Right ventricle myocardium inferior (tissue), 1 donor: ENCODE data around the gene ZBTB20. TPM values are rescaled to one million over a fixed set of nuclear protein-coding genes. Genes with fewer than 3 reads are reported as not detected.
"Not testable (repeated sequence)": the region's sequence is repeated elsewhere in the genome, so short reads cannot be mapped to it uniquely, and the experiment has no call there.

Experiments
- ATAC-seq: fragments of 200-7000 bp; cut with Tn5 transposase; one replicate; pipeline ENCODE4 v1.9.1; 2020; ENCODE audit warnings: mild to moderate bottlenecking, moderate library complexity
- DNase-seq: peaks from one replicate; pipeline ENCODE4 v3.0.0; 2021; ENCODE audit errors: missing footprints
- intact Hi-C: fragments of 100-400 bp; cut with DNase I; formaldehyde crosslinking; loops from one replicate; pipeline ENCODE4 v1.11.0; 2022
- total RNA-seq: library from RNA; stranded (reverse); fragmentation: NEBNext Ultra II Directional; extraction: Animal tissue kit (Norgen Biotek cat#: 25700); gene quantifications from one replicate; pipeline ENCODE4 v1.2.1, GENCODE V29; 2021
- donor health status: DM: no; HTN: yes; CAD: no; lungs with severe emphysema.

ZBTB20 gene
- total RNA-seq, 1 donor from 2014 or later = 55.7 TPM

DNA sequence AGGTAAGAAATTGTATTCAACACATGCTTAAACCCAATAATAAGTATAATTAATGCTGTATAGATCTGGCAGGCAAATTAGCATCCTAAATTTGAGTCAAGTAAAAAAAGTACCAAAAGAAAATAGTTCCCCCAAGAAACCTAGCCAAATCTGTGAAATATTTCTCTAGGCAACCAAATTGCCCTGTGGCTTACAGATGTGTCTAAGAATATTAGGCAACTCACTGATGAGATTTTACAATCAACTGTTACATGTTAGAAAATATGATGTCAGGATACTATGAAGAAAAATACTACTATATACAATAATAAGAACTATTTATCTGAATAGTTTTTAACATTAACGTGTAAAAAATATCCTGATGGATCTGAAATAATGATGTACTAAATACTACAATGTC is 456.2 kb downstream of the ZBTB20 start:
- intact Hi-C loops = no loop called here
- DNase-seq (no peak), ATAC-seq (no peak)

GRCh38 chr3:114687151-114687550 is 459.9 kb downstream of the ZBTB20 start:
- intact Hi-C loops = no loop called here
- no peak for ATAC-seq
- DNase-seq = no peak

GRCh38 chr3:114686621-114687020 is 460.5 kb downstream of the ZBTB20 start:
- DNase-seq (no peak), ATAC-seq (peak; percentile 69)
- intact Hi-C loops = no loop called here

GRCh38 chr3:114685161-114685560 is 461.9 kb downstream of the ZBTB20 start:
- no peak for ATAC-seq
- intact Hi-C loops = no loop called here

DNA sequence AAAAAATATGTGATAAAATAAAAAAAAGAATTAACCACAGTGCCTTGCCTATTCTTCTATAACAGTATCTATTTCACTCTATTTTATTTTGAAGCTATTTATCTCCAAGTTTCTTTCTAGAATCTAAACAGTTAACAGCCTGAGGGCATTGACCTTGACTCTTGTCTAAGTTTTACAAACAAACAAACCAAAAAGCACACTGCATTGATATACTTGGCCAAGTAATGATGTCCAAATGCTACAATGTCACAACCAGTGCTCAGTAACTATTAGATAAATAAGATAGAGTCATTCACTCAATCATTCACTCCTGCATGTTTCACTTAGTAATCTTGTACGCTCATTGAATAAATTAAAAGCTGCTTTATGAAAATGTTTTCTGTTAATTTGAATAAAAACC is 466.8 kb downstream of the ZBTB20 start:
- no peak for ATAC-seq
- intact Hi-C loops = no loop called here
- DNase-seq = no peak

More at GRCh38 chr3:114685161-114685560, 461.9 kb downstream of the ZBTB20 start:
- DNase-seq = no peak

GRCh38 chr3:114679773-114680172 is 467.3 kb downstream of the ZBTB20 start:
- ATAC-seq, DNase-seq, intact Hi-C loops: not testable (repeated sequence)

GRCh38 chr3:114675104-114675503 is 472.0 kb downstream of the ZBTB20 start:
- DNase-seq = no peak
- ATAC-seq = no peak
- intact Hi-C loops = no loop called here

GRCh38 chr3:114674036-114674435 is 473.1 kb downstream of the ZBTB20 start:
- intact Hi-C loops = no loop called here
- no peak for DNase-seq

GRCh38 chr3:114673481-114673880 is 473.6 kb downstream of the ZBTB20 start:
- no peak for DNase-seq
- ATAC-seq = no peak
- intact Hi-C loops = no loop called here

More at GRCh38 chr3:114674036-114674435, 473.1 kb downstream of the ZBTB20 start:
- no peak for ATAC-seq

GRCh38 chr3:114672692-114673447 is 474.2 kb downstream of the ZBTB20 start:
- no peak for DNase-seq
- intact Hi-C loops = no loop called here
- no peak for ATAC-seq

DNA sequence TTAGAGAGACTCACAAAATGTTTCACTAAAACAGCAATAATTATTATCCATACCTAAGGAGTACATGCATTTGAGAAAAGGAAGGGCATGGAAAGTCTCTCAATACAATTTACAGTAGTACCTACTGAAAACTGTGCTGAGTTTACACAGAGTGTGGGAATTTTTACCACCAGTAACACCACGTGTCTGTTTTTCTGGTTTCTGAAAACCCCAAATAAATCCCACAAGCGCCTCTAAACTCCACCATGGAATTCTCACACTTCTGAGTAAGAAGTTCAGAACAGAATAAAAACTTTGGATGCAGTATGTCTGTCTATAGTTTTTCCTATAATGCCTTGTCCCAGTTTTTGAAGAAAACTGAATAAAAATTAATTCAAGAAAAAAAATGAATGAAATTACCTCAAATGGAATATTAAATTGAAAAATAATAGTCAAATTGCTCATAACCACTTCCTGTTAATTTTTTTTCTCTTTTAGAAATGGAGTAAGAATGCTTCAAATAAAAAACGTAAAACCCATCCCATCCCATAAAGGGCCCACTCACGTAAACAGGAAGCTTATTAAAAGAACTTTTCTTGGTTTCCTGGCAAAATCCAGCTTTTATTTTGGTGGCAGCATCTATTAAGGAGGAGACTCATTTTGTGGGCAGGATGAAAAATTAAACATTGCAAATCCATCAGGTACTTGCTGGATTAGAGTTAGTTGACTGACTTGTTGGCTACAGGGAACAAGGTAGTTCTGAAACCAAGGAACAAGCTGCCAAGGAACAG is 475.2 kb downstream of the ZBTB20 start:
- DNase-seq (no peak), ATAC-seq (no peak)
- intact Hi-C loops = no loop called here

DNA sequence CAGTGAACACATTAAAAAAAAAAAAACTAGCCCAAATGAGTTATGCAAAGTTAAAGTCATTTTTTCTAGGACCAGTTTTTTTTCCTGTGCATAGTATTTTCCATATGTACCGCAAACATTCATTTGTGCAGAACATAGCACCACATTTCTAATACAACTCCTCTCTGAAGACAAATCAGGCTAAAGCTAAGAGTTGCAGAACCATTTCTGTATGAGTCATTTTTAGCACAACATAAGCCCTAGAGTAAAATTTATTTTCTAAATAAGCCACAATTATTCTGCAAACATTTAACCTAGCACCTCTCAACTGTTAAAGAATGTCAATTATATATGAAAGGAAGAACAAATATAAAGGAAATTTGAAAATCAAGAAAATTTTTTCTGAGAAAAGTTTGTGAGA is 477.5 kb downstream of the ZBTB20 start:
- intact Hi-C loops = no loop called here
- ATAC-seq (no peak), DNase-seq (no peak)

GRCh38 chr3:114668099-114668498 is 479.0 kb downstream of the ZBTB20 start:
- intact Hi-C loops = no loop called here
- no peak for DNase-seq
- ATAC-seq = peak; percentile 83

GRCh38 chr3:114666623-114667022 is 480.5 kb downstream of the ZBTB20 start:
- intact Hi-C loops = no loop called here

GRCh38 chr3:114664006-114664405 is 483.1 kb downstream of the ZBTB20 start:
- DNase-seq (no peak), ATAC-seq (no peak)
- intact Hi-C loops = no loop called here

More at GRCh38 chr3:114666623-114667022, 480.5 kb downstream of the ZBTB20 start:
- DNase-seq = no peak
- no peak for ATAC-seq

- ATAC-seq (no peak), DNase-seq (no peak)
- intact Hi-C loops = no loop called here
These were observed 486.3 kb downstream of the ZBTB20 start for GRCh38 chr3:114660808-114661207.

DNA sequence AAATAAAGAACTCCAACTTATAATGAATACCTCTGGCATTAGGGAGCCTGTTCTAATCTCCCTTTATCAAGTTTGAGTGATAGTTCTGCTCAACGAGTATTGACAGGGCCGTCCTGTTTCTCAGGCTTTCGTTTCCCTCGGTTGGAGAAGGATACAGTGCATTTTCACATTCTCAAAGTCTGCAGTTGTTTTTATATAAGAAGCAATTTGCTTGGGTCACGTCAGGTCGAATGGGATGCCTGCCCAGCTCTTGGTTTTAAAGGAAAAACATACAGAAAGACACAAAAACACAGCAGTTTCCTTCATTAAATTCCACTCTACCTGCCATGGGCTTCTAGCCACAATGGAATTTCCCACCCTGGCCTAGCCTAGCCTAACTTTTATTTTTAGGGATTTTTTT is 487.0 kb downstream of the ZBTB20 start:
- intact Hi-C loops = no loop called here
- peak; percentile 20 for ATAC-seq
- DNase-seq = no peak

DNA sequence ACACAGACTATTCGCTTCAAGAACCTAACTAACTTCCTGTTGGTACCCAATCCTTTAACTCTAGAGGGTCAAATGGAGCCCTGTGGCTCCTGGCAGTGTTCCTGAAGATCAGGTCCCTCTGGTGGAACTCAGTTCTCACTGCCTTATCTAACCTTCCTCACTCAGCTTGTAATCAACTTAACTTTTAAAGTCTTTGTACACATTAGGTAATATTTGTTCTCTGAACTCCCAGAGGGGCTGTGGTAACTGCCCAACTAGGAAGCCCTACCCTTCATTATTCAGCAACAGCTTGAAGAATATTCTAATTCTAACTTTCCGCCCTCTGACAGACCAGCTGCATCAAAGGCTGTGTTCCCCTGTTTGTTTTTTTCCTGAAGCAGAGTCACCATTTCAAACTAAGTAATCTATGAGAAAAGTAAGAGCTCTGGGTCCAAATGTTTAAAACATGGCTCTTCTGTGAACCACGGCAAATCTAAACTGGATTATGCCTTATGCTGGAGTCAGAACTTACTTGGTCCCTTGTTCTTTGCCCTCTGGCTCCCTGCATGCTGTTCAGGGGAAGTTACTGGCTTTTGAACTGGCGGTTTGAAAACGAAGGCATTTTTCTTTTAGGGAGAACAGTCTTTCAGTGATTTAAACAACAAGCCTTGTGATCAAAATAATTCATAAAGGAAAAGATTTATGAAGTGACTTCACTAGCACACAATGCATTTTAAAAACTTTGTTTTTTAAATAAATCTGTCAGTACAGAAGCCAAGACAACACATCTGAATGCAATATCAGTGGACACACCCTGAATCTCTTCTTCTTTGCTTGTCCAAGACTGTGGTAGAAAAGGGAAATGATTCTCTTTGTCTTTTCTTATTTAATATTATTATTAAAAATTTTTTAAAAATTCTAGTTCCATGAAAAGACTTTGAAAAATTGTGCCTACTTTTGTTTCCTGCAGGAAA is 487.7 kb downstream of the ZBTB20 start:
- DNase-seq (no peak), ATAC-seq (peak; percentile 75)
- intact Hi-C loops = loop anchor here (5.0 kb wide), 1 partner anchor 37 kb away; no protein-coding TSS in a partner anchor

DNA sequence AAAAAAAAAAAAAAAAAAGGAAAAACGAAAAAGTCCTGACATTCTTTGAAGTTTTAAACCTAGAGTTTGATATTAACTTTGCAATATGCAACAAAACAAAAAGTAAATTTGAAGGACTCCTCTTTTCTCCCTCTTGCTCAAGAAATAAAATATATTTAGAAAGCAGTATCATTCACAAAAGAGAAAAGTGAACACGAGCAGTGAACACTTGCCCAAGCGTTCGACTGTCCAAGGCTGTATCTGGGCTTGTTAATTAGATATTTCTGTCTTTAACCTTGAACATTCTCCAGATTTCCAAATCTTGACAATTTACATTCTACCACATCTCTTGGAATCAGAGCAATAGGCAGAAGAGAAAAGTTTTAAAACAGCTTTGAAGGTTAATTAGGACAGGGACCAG is 495.5 kb downstream of the ZBTB20 start:
- DNase-seq (no peak), ATAC-seq (no peak)
- intact Hi-C loops = no loop called here
